ACC112 (cell line): ENCODE data around the gene CAPZB.

Source experiments
- H2AFZ ChIP-seq: fragments of 200-600 bp; sonication (generic); one replicate; pipeline ENCODE4 v1.6.0; 2017; ENCODE audit warnings: antibody characterized with exemption, low read length; ENCODE audit not compliant: unreplicated experiment
- H3K27ac ChIP-seq: fragments of 200-600 bp; sonication (generic); 2 replicates; pipeline ENCODE4 v1.5.1; 2014; ENCODE audit warnings: low read depth, mild to moderate bottlenecking, antibody characterized with exemption, low read length, moderate library complexity
- H3K27me3 ChIP-seq: fragments of 200-600 bp; sonication (generic); 2 replicates; pipeline ENCODE4 v1.6.1; 2014; ENCODE audit warnings: mild to moderate bottlenecking, antibody characterized with exemption, low read length, moderate library complexity, mixed read lengths; ENCODE audit not compliant: insufficient read depth
- H3K36me3 ChIP-seq: fragments of 200-600 bp; sonication (generic); 2 replicates; pipeline ENCODE4 v1.6.1; 2016; ENCODE audit warnings: mild to moderate bottlenecking, antibody characterized with exemption, low read length, moderate library complexity, mixed read lengths; ENCODE audit not compliant: insufficient read depth
- H3K4me1 ChIP-seq: fragments of 200-600 bp; sonication (generic); one replicate; pipeline ENCODE4 v1.6.1; 2016; ENCODE audit warnings: low read length, mixed read lengths; ENCODE audit not compliant: insufficient read depth, unreplicated experiment, control insufficient read depth
- H3K4me3 ChIP-seq: fragments of 200-600 bp; sonication (generic); 2 replicates; pipeline ENCODE4 v1.5.1; 2014; ENCODE audit warnings: mild to moderate bottlenecking, low read depth, low read length
- H3K79me2 ChIP-seq: fragments of 200-600 bp; sonication (generic); one replicate; pipeline ENCODE4 v1.6.0; 2016; ENCODE audit warnings: low read length; ENCODE audit not compliant: control insufficient read depth, unreplicated experiment, insufficient read depth

The CAPZB gene

GRCh38 chr1:19374926-19375325, 110.4 kb downstream of the CAPZB start:
- Histone ChIP-seq H2AFZ (no peak overlapping the region), H3K4me1 (no peaks in the 10 kb centered on the region), H3K4me3 (no peak overlapping the region), H3K79me2 (peaks cover 9% of the 10 kb centered on the region), H3K27me3 (no peaks in the 10 kb centered on the region), H3K27ac (no peak overlapping the region), H3K36me3 (peaks cover 32% of the 10 kb centered on the region)

GRCh38 chr1:19374083-19374801, 111.1 kb downstream of the CAPZB start:
- Histone ChIP-seq H3K79me2 (peaks cover 7% of the 10 kb centered on the region), H3K36me3 (peaks cover 27% of the 10 kb centered on the region), H3K27me3 (no peaks in the 10 kb centered on the region), H3K27ac (no peak overlapping the region), H3K4me3 (no peak overlapping the region), H2AFZ (no peak overlapping the region), H3K4me1 (no peaks in the 10 kb centered on the region)

DNA sequence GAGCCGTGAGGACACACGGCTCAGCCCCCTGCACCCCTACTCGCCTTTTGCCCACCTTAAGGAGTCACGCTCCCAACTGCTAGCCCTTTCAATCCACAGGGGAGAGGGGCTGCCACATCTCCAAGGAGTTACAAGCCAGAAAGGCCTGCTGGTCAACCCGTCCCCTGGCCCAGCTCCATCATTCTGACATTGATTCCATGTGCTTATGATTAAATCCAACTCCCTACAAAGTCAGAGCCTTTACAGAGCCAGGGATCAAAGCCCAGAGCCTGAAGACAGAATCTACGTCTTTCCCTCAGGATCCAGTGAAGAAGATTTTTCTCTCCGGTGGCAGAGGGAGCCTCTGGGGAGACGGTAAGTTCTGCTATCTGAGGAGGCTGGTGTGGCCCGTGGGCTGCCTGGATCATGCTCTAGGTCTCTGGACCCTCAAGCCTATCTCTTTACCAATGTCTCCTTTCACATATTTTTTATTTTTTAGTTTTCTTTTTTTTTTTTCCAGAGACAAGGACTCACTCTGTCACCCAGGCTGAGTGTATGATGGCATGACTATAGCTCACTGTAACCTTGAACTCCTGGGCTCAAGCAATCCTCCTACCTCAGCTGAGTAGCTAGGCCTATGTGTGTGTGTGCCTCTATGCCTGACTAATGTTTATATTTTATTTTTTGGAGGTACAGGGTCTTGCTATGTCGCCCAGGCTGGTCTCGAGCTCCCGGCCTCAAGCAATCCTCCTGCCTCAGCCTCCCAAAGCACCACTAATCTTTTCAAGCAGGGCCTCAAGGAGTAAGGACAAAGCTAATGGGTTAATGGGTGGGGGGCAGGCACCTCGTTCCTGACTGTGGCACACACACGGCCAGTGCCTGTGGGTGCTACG, 111.9 kb downstream of the CAPZB start:
- no peaks in the 10 kb centered on the region for H3K4me1 ChIP-seq
- no peak overlapping the region for H2AFZ ChIP-seq
- H3K79me2 ChIP-seq = peaks cover 7% of the 10 kb centered on the region
- peaks cover 22% of the 10 kb centered on the region for H3K36me3 ChIP-seq
- no peaks in the 10 kb centered on the region for H3K27me3 ChIP-seq
- H3K4me3 ChIP-seq = no peak overlapping the region
- H3K27ac ChIP-seq = no peak overlapping the region

DNA sequence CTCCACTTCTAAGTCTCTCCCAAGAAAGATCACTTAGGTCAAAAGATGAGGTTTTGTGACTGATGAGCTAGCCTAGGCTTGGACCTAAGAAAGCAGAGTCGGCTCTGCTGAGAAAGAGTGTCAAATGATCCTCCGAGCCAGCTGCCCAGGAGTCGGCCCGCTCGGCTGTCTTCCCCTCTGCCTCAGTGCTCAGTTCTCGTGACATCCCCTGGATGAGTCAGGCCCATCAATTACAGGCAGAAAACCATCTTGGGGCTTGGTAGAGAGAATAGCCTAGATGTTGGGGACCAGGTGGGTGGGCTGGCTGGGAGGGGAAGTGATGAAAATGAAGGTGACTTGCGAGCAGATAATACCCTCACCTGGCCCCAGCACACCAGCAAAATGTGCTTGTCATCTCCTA, 112.7 kb downstream of the CAPZB start:
- peaks cover 14% of the 10 kb centered on the region for H3K36me3 ChIP-seq
- peaks cover 7% of the 10 kb centered on the region for H3K79me2 ChIP-seq
- no peak overlapping the region for H3K27ac ChIP-seq
- no peaks in the 10 kb centered on the region for H3K27me3 ChIP-seq
- H3K4me3 ChIP-seq = no peak overlapping the region
- H3K4me1 ChIP-seq = no peaks in the 10 kb centered on the region
- H2AFZ ChIP-seq = no peak overlapping the region

DNA sequence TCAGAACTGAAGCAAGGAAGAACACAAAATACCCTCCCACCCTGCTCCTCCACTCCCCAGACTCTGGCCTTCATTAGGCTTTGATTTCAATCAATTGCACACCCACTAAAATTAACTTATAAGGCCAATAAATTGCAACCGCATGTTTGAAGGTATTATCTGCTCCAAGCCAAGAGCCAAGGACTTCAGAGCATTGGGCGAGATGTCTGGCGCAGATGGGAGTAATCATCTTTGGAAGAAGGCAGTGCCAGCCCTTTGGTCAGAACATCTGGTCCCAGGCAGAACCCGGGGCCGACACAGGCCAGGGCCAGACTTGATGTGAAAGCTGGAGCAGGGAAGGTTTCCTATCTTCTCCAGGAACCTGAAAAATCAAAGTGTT, 113.2 kb downstream of the CAPZB start:
- H3K27ac ChIP-seq = no peak overlapping the region
- H3K36me3 ChIP-seq = peaks cover 12% of the 10 kb centered on the region
- H3K4me3 ChIP-seq = no peak overlapping the region
- H3K27me3 ChIP-seq = no peaks in the 10 kb centered on the region
- H3K79me2 ChIP-seq = peaks cover 10% of the 10 kb centered on the region
- no peak overlapping the region for H2AFZ ChIP-seq
- H3K4me1 ChIP-seq = no peaks in the 10 kb centered on the region

- Histone ChIP-seq H3K79me2 (peaks cover 10% of the 10 kb centered on the region), H2AFZ (no peak overlapping the region), H3K36me3 (peaks cover 5% of the 10 kb centered on the region), H3K4me3 (no peak overlapping the region), H3K27ac (no peak overlapping the region), H3K27me3 (no peaks in the 10 kb centered on the region), H3K4me1 (no peaks in the 10 kb centered on the region)
These were observed 113.9 kb downstream of the CAPZB start for GRCh38 chr1:19371226-19372135.

GRCh38 chr1:19370453-19371170, 114.7 kb downstream of the CAPZB start:
- Histone ChIP-seq H3K4me3 (no peak overlapping the region), H3K27me3 (no peaks in the 10 kb centered on the region), H3K79me2 (peaks cover 13% of the 10 kb centered on the region), H3K4me1 (no peaks in the 10 kb centered on the region), H3K27ac (no peak overlapping the region), H2AFZ (no peak overlapping the region), H3K36me3 (0 out of 2 replicates have a peak, but pooled peaks cover 4% of the 10 kb centered on the region)

GRCh38 chr1:19369396-19370090, 115.8 kb downstream of the CAPZB start:
- Histone ChIP-seq H2AFZ (no peak overlapping the region), H3K27me3 (no peaks in the 10 kb centered on the region), H3K4me3 (no peak overlapping the region), H3K79me2 (peaks cover 13% of the 10 kb centered on the region), H3K36me3 (0 out of 2 replicates have a peak, but pooled peaks cover 4% of the 10 kb centered on the region), H3K4me1 (no peaks in the 10 kb centered on the region), H3K27ac (no peak overlapping the region)

DNA sequence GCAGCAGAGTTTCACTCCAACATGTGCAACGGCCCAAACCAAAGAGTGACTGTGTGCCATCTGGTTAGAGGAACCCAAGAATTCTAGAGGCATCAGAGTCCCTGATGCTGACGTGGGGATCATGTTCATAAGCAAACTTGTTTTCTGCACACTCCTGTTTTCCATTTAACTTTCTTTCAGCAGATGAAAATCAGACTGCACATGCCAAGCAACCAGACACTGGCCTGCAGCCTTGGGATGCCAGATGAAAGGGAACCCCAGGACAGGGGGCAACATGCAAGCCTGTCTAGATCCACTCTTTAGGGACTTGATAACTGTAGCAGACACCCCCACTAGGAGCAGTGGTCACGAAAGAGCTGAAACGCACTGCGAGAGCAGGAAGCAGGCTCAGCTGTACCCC, 116.4 kb downstream of the CAPZB start:
- H3K79me2 ChIP-seq = peaks cover 18% of the 10 kb centered on the region
- H2AFZ ChIP-seq = no peak overlapping the region
- 0 out of 2 replicates have a peak, but pooled peaks cover 1% of the 10 kb centered on the region for H3K36me3 ChIP-seq
- no peaks in the 10 kb centered on the region for H3K27me3 ChIP-seq
- H3K4me3 ChIP-seq = no peak overlapping the region
- H3K27ac ChIP-seq = no peak overlapping the region
- no peaks in the 10 kb centered on the region for H3K4me1 ChIP-seq
